ENCODE measurements around the gene PDE4D.

The PDE4D gene

DNA sequence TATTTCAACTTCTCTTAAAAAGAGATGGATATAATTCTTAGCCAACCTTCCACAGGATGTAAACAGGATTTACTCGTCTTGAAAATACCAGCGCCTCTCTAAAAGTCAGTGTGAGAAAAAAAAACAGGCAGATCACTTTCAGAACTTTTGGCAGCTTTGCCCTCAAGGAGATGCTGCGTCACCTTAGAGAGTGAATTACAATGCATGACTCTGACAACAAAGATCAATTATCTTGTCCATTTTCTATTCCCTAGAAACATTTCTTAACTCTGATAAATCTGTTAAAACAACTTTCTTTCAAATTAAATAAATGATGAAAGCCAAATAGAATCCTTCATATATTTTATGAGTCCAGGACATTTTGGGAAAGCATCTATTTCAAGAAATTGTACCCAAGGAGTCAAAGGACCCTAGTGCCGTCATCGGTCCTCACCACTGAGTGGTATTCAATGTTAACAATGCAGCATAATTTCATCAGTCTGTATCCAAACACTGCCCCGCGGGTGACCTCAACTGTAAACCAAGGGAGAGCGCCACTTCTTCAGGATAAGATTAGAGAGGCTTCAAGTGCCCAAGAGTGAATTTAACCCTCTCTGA lies 536.0 kb downstream of the PDE4D start:
- no peak for TF ChIP-seq CTCF (IDR thresholded peaks at IDR 0.05)
- no peak overlapping the region for H3K4me3 ChIP-seq
- no peak for DNase-seq (ENCODE audit: low spot score)
- no peak overlapping the region for H3K27ac ChIP-seq

DNA sequence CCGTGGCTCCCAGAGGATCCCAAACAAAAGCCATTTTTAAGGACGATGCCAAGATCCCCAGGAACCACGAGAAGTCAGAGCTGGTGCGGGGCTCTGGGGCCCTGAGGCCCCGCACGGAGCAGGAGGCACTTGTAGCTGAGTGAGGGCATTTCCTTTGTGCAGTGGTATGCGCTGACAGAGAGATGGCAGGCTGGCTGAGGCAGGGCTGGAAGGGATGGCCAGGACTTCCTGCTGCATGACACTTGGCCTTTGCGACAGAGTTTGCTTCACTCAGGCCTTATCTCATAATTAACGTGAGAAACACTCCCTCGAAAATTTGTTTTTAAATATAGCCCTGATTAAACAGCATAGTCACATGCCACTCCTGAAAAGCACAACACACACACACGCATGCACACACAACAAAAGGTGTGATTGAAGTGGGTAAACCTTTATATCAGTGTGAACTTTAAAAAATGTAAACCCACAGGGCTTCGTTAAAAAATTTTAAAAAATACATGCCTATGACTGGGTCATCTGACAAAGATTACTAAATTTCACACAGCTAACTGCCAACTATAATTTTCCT lies 536.6 kb downstream of the PDE4D start:
- no peak overlapping the region for H3K27ac ChIP-seq
- no peak for TF ChIP-seq CTCF (IDR thresholded peaks at IDR 0.05)
- no peak for DNase-seq (ENCODE audit: low spot score)
- no peak overlapping the region for H3K4me3 ChIP-seq

- TF ChIP-seq CTCF (IDR thresholded peaks at IDR 0.05) = no peak
- no peak overlapping the region for H3K4me3 ChIP-seq
- DNase-seq (ENCODE audit: low spot score) = no peak
Observed at GRCh38 chr5:59354811-59355210, 538.7 kb downstream of the PDE4D start.

GRCh38 chr5:59354274-59354673 lies 539.3 kb downstream of the PDE4D start:
- Histone ChIP-seq H3K27ac (no peak overlapping the region), H3K4me3 (no peak overlapping the region)
- TF ChIP-seq CTCF (IDR thresholded peaks at IDR 0.05) = no peak
- DNase-seq (ENCODE audit: low spot score) = no peak

More at GRCh38 chr5:59354811-59355210, 538.7 kb downstream of the PDE4D start:
- no peak overlapping the region for H3K27ac ChIP-seq

- H3K27ac ChIP-seq = no peak overlapping the region
Observed at GRCh38 chr5:59351076-59351794, 542.3 kb downstream of the PDE4D start.

GRCh38 chr5:59348189-59348588 lies 545.3 kb downstream of the PDE4D start:
- H3K27ac ChIP-seq = no peak overlapping the region
- no peak overlapping the region for H3K4me3 ChIP-seq
- DNase-seq (ENCODE audit: low spot score) = no peak
- TF ChIP-seq CTCF (IDR thresholded peaks at IDR 0.05) = no peak

More at GRCh38 chr5:59351076-59351794, 542.3 kb downstream of the PDE4D start:
- DNase-seq (ENCODE audit: low spot score) = no peak
- TF ChIP-seq CTCF (IDR thresholded peaks at IDR 0.05) = no peak
- H3K4me3 ChIP-seq = no peak overlapping the region

DNA sequence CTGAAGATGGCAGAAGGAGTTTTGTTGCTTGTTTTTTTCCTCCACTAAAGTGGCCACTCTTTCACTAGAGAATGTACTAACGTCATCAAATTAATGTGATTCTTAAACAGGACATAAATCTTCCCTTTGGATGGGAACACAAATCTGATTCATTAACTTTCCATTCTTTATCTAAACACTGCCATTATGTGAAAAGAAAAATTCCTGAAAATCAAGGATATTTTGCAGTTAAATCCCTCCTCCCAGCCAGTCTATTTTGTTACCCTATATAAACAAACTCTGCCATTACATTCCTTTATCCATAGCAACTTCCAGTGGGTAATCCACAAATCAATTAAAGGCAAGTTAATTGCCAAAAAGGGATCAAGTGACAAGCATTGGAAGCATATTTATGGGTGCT lies 546.5 kb downstream of the PDE4D start:
- no peak overlapping the region for H3K27ac ChIP-seq
- TF ChIP-seq CTCF (IDR thresholded peaks at IDR 0.05) = no peak
- no peak overlapping the region for H3K4me3 ChIP-seq

More for the DNA sequence above, 546.5 kb downstream of the PDE4D start:
- DNase-seq (ENCODE audit: low spot score) = no peak
